HUES48 (cell line): ENCODE measurements around the gene CNN2.

Source experiments
- H3K27ac ChIP-seq: one replicate; pipeline ENCODE4 v1.7.0; 2013; ENCODE audit warnings: low read depth, low read length, inconsistent platforms
- H3K27me3 ChIP-seq: 2 replicates; pipeline ENCODE4 v1.6.1; 2013; ENCODE audit warnings: mild to moderate bottlenecking, low read length; ENCODE audit not compliant: control insufficient read depth, insufficient read depth
- H3K36me3 ChIP-seq: 2 replicates; pipeline ENCODE4 v1.6.1; 2013; ENCODE audit warnings: low read length; ENCODE audit not compliant: control insufficient read depth, insufficient read depth
- H3K4me1 ChIP-seq: 2 replicates; pipeline ENCODE4 v1.6.1; 2013; ENCODE audit warnings: mild to moderate bottlenecking, low read length; ENCODE audit not compliant: control insufficient read depth, insufficient read depth
- H3K4me3 ChIP-seq: 2 replicates; pipeline ENCODE4 v1.5.1; 2013; ENCODE audit warnings: mild to moderate bottlenecking, low read depth, low read length
- H3K9ac ChIP-seq: 2 replicates; pipeline ENCODE4 v1.6.1; 2013; ENCODE audit warnings: mild to moderate bottlenecking, low read depth, low read length, moderate library complexity
- H3K9me3 ChIP-seq: 2 replicates; pipeline ENCODE4 v1.6.1; 2013; ENCODE audit warnings: low read length; ENCODE audit not compliant: control insufficient read depth, insufficient read depth

Gene CNN2

DNA sequence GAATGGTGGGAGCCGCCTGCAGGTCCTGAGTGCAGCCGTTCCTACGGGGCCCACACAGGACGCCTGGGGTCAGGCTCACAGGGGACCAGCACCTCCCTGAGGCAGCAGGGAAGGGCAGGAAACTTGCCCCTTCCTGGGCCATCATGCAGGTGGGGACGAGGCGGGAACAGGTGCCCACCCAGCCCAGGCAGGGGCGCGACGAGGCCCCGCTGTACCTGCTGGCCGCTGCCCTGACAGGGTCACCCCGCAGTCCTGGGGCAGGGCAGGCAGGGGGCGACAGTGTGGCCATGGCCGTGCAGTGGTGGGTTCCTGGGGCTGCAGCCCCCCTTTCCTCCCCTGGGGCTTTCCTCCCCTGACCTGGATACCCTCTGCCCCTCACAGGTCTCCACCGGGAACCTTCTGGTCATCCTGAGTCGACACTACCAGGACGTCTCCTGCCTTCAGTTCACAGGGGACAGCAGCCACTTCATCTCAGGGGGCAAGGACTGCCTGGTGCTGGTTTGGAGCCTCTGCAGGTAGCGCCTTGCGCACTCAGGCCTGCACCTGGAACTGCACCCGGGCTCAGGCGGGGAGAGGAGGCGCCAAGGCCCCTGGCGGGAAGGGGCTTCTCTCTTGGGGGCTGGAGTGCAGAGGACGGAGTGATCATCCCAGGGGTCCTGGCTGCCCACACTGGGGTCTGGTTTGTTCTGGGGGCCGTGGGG lies 36.9 kb upstream of the CNN2 start:
- H3K36me3 ChIP-seq = peaks cover 47% of the 10 kb centered on the region
- no peaks in the 10 kb centered on the region; the same call in 1 of the 2 replicates for H3K4me1 ChIP-seq
- H3K9ac ChIP-seq = no peak overlapping the region
- H3K4me3 ChIP-seq = no peak overlapping the region
- no peak overlapping the region for H3K27ac ChIP-seq
- no peaks in the 10 kb centered on the region for H3K9me3 ChIP-seq
- H3K27me3 ChIP-seq = no peaks in the 10 kb centered on the region

DNA sequence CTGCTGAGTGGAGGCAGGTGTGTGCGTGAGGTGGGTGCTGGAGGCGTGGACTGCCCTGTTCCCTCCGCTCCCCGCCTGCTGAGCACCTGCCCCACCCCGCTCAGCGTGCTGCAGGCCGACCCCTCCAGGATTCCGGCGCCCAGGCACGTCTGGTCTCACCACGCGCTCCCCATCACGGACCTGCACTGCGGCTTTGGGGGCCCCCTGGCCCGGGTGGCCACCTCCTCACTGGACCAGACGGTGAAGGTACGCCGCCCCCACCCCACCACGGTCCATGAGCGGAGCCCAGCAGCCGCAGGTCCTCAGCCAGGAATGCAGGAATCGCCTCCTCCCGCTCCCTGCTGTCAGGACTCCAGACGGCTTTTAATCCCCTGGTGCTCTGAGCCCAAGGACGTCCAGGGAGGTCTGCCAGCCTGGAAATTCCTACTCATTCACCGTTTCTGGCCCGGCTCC lies 36.3 kb upstream of the CNN2 start:
- Histone ChIP-seq H3K9ac (no peak overlapping the region), H3K36me3 (peaks cover 47% of the 10 kb centered on the region), H3K9me3 (no peaks in the 10 kb centered on the region), H3K27me3 (no peaks in the 10 kb centered on the region), H3K4me1 (no peaks in the 10 kb centered on the region; the same call in 1 of the 2 replicates), H3K4me3 (no peak overlapping the region), H3K27ac (no peak overlapping the region)

- Histone ChIP-seq H3K4me3 (no peak overlapping the region), H3K9ac (no peak overlapping the region), H3K4me1 (no peaks in the 10 kb centered on the region; the same call in 1 of the 2 replicates), H3K27me3 (no peaks in the 10 kb centered on the region), H3K36me3 (peaks cover 44% of the 10 kb centered on the region), H3K27ac (peak overlapping the region; percentile 28), H3K9me3 (no peaks in the 10 kb centered on the region)
Measured at GRCh38 chr19:990746-991145, 35.7 kb upstream of the CNN2 start.

DNA sequence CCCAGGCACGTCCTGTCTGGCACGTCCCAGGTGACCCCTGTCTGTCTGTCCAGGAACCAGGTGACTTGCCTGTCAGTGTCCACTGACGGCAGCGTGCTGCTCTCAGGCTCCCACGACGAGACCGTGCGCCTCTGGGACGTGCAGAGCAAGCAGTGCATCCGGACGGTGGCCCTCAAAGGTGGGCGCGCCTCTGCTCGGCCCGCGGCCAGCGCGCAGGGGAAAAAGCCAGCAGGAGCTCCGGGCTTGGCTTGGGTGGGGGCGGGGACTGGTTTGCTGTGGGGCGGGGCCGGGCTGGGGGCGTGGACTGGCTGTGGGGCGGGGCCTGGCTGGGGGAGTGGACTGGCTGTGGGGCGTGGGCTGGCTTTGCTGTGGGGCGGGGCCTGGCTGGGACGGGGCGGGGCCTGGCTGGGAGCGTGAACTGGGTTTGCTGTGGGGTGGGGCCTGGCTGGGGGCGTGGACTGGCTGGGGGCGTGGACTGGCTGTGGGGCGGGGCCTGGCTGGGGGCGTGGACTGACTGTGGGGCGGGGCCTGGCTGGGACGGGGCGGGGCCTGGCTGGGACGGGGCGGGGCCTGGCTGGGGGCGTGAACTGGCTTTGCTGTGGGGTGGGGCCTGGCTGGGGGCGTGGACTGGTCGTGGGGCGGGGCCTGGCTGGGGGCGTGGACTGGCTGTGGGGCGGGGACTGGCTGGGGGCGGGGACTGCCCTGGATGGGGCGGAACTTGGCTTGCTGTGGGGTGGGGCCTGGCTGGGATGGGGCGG lies 35.1 kb upstream of the CNN2 start:
- no peak overlapping the region for H3K9ac ChIP-seq
- H3K36me3 ChIP-seq = peaks cover 38% of the 10 kb centered on the region

GRCh38 chr19:991932-992669 lies 34.3 kb upstream of the CNN2 start:
- Histone ChIP-seq H3K4me1 (no peaks in the 10 kb centered on the region; the same call in 1 of the 2 replicates), H3K36me3 (peaks cover 31% of the 10 kb centered on the region), H3K9me3 (no peaks in the 10 kb centered on the region), H3K27ac (no peak overlapping the region), H3K4me3 (no peak overlapping the region), H3K9ac (no peak overlapping the region), H3K27me3 (peaks cover under 1% of the 10 kb centered on the region; the same call in 1 of the 2 replicates)

More for the DNA sequence above, 35.1 kb upstream of the CNN2 start:
- peak overlapping the region; percentile 28 for H3K27ac ChIP-seq
- H3K4me3 ChIP-seq = no peak overlapping the region
- H3K4me1 ChIP-seq = no peaks in the 10 kb centered on the region; the same call in 1 of the 2 replicates
- no peaks in the 10 kb centered on the region for H3K27me3 ChIP-seq
- no peaks in the 10 kb centered on the region for H3K9me3 ChIP-seq

- H3K9me3 ChIP-seq = no peaks in the 10 kb centered on the region
- peaks cover 25% of the 10 kb centered on the region for H3K36me3 ChIP-seq
- no peaks in the 10 kb centered on the region; the same call in 1 of the 2 replicates for H3K4me1 ChIP-seq
- no peak overlapping the region for H3K9ac ChIP-seq
- peaks cover 7% of the 10 kb centered on the region; the same call in 1 of the 2 replicates for H3K27me3 ChIP-seq
- H3K27ac ChIP-seq = no peak overlapping the region
- H3K4me3 ChIP-seq = no peak overlapping the region
Measured at GRCh38 chr19:992670-993055, 33.7 kb upstream of the CNN2 start.

- Histone ChIP-seq H3K9me3 (no peaks in the 10 kb centered on the region), H3K36me3 (peaks cover 25% of the 10 kb centered on the region), H3K9ac (no peak overlapping the region), H3K27me3 (peaks cover 14% of the 10 kb centered on the region), H3K27ac (no peak overlapping the region), H3K4me1 (no peaks in the 10 kb centered on the region; the same call in 1 of the 2 replicates), H3K4me3 (no peak overlapping the region)
Measured at GRCh38 chr19:993361-993830, 33.0 kb upstream of the CNN2 start.

- Histone ChIP-seq H3K27ac (no peak overlapping the region), H3K9me3 (no peaks in the 10 kb centered on the region), H3K4me3 (no peak overlapping the region), H3K9ac (no peak overlapping the region), H3K36me3 (peaks cover 22% of the 10 kb centered on the region), H3K4me1 (no peaks in the 10 kb centered on the region; the same call in 1 of the 2 replicates), H3K27me3 (peaks cover 15% of the 10 kb centered on the region)
Measured at GRCh38 chr19:993831-994393, 32.5 kb upstream of the CNN2 start.

DNA sequence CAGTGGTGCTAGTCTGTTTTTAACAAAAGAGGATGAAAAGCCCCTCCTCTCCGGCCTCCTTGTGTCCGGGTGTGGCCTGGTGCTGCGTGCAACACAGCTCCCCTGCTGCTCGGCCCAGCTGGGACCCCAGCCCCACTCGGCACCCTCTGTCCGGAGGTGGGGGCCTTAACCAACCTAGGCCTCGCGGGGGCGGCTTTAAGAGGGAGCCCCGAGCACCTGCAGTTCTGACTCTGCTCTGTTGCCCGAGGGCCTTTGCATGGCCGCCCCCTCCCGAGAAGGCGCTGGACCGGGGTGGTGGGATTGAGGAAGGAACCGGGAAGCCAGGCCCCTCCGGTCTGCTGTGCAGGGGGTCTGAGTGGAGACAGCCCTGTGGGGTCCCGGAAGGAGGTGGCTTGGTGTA lies 31.9 kb upstream of the CNN2 start:
- Histone ChIP-seq H3K4me3 (no peak overlapping the region), H3K9me3 (no peaks in the 10 kb centered on the region), H3K27me3 (peaks cover 19% of the 10 kb centered on the region), H3K4me1 (no peaks in the 10 kb centered on the region; the same call in 1 of the 2 replicates), H3K9ac (no peak overlapping the region), H3K36me3 (peaks cover 22% of the 10 kb centered on the region), H3K27ac (no peak overlapping the region)

DNA sequence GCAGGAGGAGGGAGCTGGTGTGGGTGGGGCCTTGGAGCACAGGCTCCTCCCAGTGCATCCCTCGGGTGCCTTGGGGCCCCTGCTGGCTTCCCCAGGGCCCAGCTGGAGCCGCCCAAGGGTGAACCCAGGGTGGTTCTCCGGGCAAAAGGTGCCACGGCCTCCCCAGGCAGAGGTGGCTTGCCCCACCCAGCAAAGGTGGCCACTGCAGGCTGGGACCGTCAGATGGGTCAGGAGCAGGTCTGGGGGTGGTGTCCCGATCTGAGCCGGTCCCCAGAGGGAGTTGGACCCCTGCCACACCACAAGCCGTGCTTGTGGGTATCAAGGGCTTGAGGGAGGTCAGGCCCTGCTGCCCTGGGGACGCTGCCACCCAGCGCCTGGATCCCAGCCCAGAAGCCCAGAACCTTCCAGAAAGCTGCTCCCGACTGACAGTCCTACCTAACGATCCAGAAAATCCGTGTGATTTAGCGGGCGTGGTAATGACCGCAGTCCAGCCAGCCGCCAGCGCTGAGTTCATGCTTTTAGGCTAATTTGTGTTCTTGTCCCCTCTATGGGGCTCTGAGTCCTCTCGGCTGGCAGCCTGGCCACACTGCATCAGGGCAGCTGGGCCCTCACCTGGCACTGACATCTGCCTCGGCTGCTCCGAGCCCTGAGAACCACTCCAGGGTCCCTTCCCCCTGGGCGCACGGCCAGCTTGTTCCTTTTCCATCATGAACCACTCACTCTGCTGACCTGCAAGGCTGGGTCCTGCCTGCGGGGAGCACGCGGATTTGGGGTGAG lies 31.2 kb upstream of the CNN2 start:
- Histone ChIP-seq H3K36me3 (peaks cover 16% of the 10 kb centered on the region), H3K4me1 (no peaks in the 10 kb centered on the region; the same call in 1 of the 2 replicates), H3K9ac (no peak overlapping the region), H3K9me3 (no peaks in the 10 kb centered on the region), H3K27me3 (peaks cover 24% of the 10 kb centered on the region), H3K4me3 (no peak overlapping the region), H3K27ac (no peak overlapping the region)
